Gastrocnemius medialis (tissue), 4 donors: ENCODE results near the gene STIM1. TPM values are rescaled to one million over a fixed set of nuclear protein-coding genes. Genes with fewer than 3 reads are reported as not detected.
A peak's percentile ranks its signal among the peaks of the same experiment; 100 is the strongest.
"Not testable (repeated sequence)": the region's sequence is repeated elsewhere in the genome, so short reads cannot be mapped to it uniquely, and the experiment has no call there.

ENCODE experiments used
- ATAC-seq, 2 donors: fragments of 150-250 bp; one replicate each; pipeline ENCODE4 v1.9.1; 2016
- DNase-seq, 2 donors: peaks; one replicate each; pipeline ENCODE4 v3.0.0-alpha.2; 2019
- H3K27ac ChIP-seq, 4 donors: fragments of 200-600 bp; sonication (generic); 1 replicate in 1 of 4; 2 replicates in 3 of 4; pipeline ENCODE4 v1.5.1; 2016 to 2018; ENCODE audit warnings: mild to moderate bottlenecking in 2 of 4, moderate library complexity in 1 of 4
- H3K27me3 ChIP-seq, 3 donors: fragments of 200-600 bp; sonication (generic) in 2 of 3; 1 replicate in 1 of 3; 2 replicates in 2 of 3; pipeline versions ENCODE4 v1.5.1 to v1.6.0; 2016 to 2019; ENCODE audit warnings: mild to moderate bottlenecking in 1 of 3, moderate library complexity in 1 of 3
- H3K36me3 ChIP-seq, 2 donors: fragments of 200-600 bp; sonication (generic) in 1 of 2; one replicate each; pipeline ENCODE4 v1.5.1; 2017 to 2018
- H3K4me1 ChIP-seq, 2 donors: fragments of 200-600 bp; sonication (generic) in 1 of 2; one replicate each; pipeline ENCODE4 v1.5.1; 2016 to 2017; ENCODE audit warnings: mild to moderate bottlenecking in 2 of 2
- H3K4me3 ChIP-seq, 4 donors: fragments of 200-600 bp; sonication (generic) in 3 of 4; 1 replicate in 1 of 4; 2 replicates in 3 of 4; pipeline ENCODE4 v1.5.1; 2016 to 2019; ENCODE audit warnings: mild to moderate bottlenecking in 2 of 4
- H3K9me3 ChIP-seq, 3 donors: fragments of 200-600 bp; sonication (generic) in 2 of 3; 1 replicate in 1 of 3; 2 replicates in 2 of 3; pipeline ENCODE4 v1.5.1; 2016 to 2019
- POLR2A ChIP-seq, 2 donors: fragments of 450-650 bp; IDR thresholded peaks; one replicate each; pipeline ENCODE4 v1.6.1; 2017; ENCODE audit warnings: antibody characterized with exemption in 2 of 2, mild to moderate bottlenecking in 2 of 2, moderate library complexity in 2 of 2
- in situ Hi-C, 4 donors: fragments of 200-750 bp; cut with MboI; loops; one replicate each; pipeline versions ENCODE4 v1.15.0 to v1.8.0; 2017; ENCODE audit warnings: low sequenced_read_pairs in 4 of 4
- intact Hi-C: fragments of 100-400 bp; cut with DNase I; formaldehyde crosslinking; loops from one replicate; pipeline ENCODE4 v1.15.1; 2023; ENCODE audit warnings: low total_unique reads
- total RNA-seq, 4 donors: library from RNA; depleted of rRNA; stranded (reverse); fragments of >200 nt; gene quantifications; one replicate each; pipeline versions ENCODE4 v1.1.0 to v1.2.3, GENCODE V29; 2016
- TF ChIP-seq, protein P1 (sequence below), 5 experiments: fragments of 450-650 bp in 3 of 5; fragments of 200-600 bp in 2 of 5; sonication (generic) in 2 of 5; IDR thresholded peaks in 4 of 5; conservative IDR thresholded peaks in 1 of 5; 1 replicate in 4 of 5; 2 replicates in 1 of 5; pipeline ENCODE4 v1.5.1; 2016 to 2019; ENCODE audit warnings: antibody characterized with exemption in 5 of 5, mild to moderate bottlenecking in 3 of 5, moderate library complexity in 3 of 5

The STIM1 gene
- total RNA-seq, 4 donors from 2014 or later: 45.9 to 132 (median 87.3) TPM

DNA sequence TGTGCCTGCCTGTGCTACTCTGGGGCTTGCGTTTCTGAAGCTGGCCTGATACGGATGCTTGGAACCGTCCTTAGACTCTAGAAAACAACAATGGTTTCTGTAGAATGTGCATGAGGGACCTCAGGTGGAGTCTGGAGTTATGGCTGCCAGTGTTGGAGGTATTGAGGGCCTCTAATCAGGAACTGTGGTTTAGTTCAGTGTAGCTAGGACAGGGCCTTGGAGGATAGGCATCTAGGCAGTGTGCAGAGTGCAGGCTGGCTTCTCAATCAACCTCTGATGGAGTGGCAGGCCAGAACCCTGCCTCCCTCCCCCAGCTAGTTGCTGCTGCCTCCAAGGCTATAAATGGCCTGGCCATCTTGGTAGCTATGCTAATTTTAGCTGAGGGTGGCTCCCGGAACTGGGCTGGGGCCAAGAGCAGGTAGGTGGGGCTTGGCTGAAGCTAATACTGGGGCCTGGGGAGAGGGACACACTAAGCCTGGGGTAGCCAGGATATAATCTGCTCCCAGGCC lies 4.0 kb downstream of the STIM1 start:
- DNase-seq (peak; percentile 83 to 93), ATAC-seq (peak; percentile 39 to 45)
- intact Hi-C loops: loop anchor here (5.0 kb wide), 2 partner anchors 68 to 88 kb away; no protein-coding TSS in a partner anchor
- Histone ChIP-seq H3K4me3 (peak overlapping the region; percentile 24 to 97 (median 92)), H3K4me1 (peaks cover 71 to 75% of the 10 kb centered on the region in 2 donors), H3K36me3 (no peaks in the 10 kb centered on the region), H3K27me3 (no peaks in the 10 kb centered on the region), H3K9me3 (no peaks in the 10 kb centered on the region), H3K27ac (peak overlapping the region; percentile 99 to 100 (median 100))
- in situ Hi-C loops: loop anchor here in 2 of 4 donors (10.0 to 25.0 kb wide), 2 partner anchors 103 to 185 kb away; no protein-coding TSS in a partner anchor
- peak; percentile 44 to 63 for TF ChIP-seq POLR2A (IDR thresholded peaks at IDR 0.05)
- TF ChIP-seq, protein P1, sequence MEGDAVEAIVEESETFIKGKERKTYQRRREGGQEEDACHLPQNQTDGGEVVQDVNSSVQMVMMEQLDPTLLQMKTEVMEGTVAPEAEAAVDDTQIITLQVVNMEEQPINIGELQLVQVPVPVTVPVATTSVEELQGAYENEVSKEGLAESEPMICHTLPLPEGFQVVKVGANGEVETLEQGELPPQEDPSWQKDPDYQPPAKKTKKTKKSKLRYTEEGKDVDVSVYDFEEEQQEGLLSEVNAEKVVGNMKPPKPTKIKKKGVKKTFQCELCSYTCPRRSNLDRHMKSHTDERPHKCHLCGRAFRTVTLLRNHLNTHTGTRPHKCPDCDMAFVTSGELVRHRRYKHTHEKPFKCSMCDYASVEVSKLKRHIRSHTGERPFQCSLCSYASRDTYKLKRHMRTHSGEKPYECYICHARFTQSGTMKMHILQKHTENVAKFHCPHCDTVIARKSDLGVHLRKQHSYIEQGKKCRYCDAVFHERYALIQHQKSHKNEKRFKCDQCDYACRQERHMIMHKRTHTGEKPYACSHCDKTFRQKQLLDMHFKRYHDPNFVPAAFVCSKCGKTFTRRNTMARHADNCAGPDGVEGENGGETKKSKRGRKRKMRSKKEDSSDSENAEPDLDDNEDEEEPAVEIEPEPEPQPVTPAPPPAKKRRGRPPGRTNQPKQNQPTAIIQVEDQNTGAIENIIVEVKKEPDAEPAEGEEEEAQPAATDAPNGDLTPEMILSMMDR (IDR thresholded peaks at IDR 0.05 in 4 of 5, conservative IDR thresholded peaks at IDR 0.05 in 1 of 5): no peak

DNA sequence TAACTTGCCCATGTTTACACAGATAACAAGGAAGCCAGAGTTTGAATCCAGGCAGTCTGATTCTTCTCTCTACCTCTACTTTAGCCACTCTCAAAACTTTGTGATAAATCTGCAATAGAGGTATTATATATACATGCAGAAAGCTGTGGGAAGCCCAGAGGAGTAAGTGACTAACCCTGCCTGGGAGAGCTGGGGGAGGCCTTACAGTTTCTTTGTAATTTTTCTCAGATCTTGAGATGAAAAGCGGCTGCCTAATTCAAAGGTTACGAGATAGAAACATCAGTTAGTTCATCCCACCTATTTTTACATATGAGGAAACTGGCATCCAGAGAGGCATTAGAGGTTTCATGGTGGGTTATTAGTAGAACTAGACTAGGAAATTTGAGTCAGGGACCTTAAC lies 4.9 kb downstream of the STIM1 start:
- H3K4me3 ChIP-seq: peak overlapping the region in 2 of 4 donors; percentile 91 to 97
- ATAC-seq (no peak), DNase-seq (no peak)
- intact Hi-C loops: no loop called here
- no peaks in the 10 kb centered on the region for H3K9me3 ChIP-seq
- no peaks in the 10 kb centered on the region for H3K27me3 ChIP-seq
- TF ChIP-seq, protein P1 (IDR thresholded peaks at IDR 0.05 in 4 of 5, conservative IDR thresholded peaks at IDR 0.05 in 1 of 5): no peak
- TF ChIP-seq POLR2A (IDR thresholded peaks at IDR 0.05): no peak
- H3K36me3 ChIP-seq: no peaks in the 10 kb centered on the region
- peak overlapping the region; percentile 99 to 100 (median 100) for H3K27ac ChIP-seq
- in situ Hi-C loops: loop anchor here in 2 of 4 donors (10.0 to 25.0 kb wide), 2 partner anchors 74 to 102 kb away; no protein-coding TSS in a partner anchor
- H3K4me1 ChIP-seq: peaks cover 78 to 80% of the 10 kb centered on the region in 2 donors

DNA sequence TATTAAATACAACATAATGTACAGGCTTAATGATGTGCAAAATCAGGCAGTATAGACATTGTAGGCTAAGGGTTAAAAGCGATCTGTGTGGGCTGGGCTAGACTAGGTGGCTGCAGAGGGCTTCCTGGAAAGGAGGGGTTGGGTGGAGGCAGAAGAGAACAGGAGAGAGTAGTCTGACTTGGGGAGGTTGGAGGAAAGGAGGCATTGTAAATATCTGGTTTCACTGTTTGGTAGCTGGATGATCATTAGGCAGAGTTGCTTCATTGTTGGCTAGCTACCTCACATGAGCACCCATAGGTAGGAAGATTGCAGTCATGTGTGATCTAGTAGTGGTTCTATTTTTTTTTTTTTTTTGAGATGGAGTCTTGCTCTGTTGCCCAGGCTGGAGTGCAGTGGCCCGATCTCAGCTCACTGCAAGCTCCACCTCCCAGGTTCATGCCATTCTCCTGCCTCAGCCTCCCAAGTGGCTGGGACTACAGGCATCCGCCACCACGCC lies 5.5 kb downstream of the STIM1 start:
- H3K27me3 ChIP-seq, H3K9me3 ChIP-seq, H3K36me3 ChIP-seq, DNase-seq, intact Hi-C loops: not testable (repeated sequence)
- Histone ChIP-seq H3K27ac (peak overlapping the region; percentile 99 to 100 (median 100)), H3K4me3 (peak overlapping the region in 1 of 4 donors; percentile 91), H3K4me1 (peaks cover 83 to 86% of the 10 kb centered on the region in 2 donors)
- in situ Hi-C loops: loop anchor here in 2 of 4 donors (10.0 to 25.0 kb wide), 2 partner anchors 74 to 101 kb away; no protein-coding TSS in a partner anchor
- peak in 1 of 2 donors; percentile 14 for ATAC-seq

DNA sequence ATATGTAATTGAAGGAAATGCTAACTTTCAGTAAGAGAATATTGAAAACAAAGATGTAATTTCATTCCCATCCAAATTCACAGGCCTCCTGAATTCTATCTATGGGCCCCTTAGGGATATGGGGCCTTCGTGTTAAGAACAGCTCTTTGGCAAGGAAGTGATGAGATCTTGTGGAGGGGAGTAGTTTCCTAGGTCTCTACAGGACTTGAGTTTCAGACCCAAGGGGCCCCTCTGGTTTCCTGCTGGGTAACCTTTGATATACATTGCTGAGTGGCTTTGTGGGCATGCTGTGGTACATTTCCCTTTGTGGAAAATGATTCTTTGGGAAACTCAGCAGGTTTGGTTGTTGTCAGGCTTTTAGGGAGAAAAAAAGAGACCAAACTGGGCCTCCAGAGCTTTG lies 6.2 kb downstream of the STIM1 start:
- Histone ChIP-seq H3K4me3 (no peak overlapping the region), H3K4me1 (peaks cover 91% of the 10 kb centered on the region in 2 donors), H3K36me3 (no peaks in the 10 kb centered on the region), H3K27ac (peak overlapping the region; percentile 99 to 100 (median 100)), H3K9me3 (no peaks in the 10 kb centered on the region), H3K27me3 (no peaks in the 10 kb centered on the region)
- DNase-seq: no peak
- ATAC-seq: no peak
- in situ Hi-C loops: loop anchor here in 2 of 4 donors (10.0 to 25.0 kb wide), 2 partner anchors 73 to 101 kb away; no protein-coding TSS in a partner anchor
- intact Hi-C loops: no loop called here
- no peak for TF ChIP-seq POLR2A (IDR thresholded peaks at IDR 0.05)
- TF ChIP-seq, protein P1 (IDR thresholded peaks at IDR 0.05 in 4 of 5, conservative IDR thresholded peaks at IDR 0.05 in 1 of 5): no peak

DNA sequence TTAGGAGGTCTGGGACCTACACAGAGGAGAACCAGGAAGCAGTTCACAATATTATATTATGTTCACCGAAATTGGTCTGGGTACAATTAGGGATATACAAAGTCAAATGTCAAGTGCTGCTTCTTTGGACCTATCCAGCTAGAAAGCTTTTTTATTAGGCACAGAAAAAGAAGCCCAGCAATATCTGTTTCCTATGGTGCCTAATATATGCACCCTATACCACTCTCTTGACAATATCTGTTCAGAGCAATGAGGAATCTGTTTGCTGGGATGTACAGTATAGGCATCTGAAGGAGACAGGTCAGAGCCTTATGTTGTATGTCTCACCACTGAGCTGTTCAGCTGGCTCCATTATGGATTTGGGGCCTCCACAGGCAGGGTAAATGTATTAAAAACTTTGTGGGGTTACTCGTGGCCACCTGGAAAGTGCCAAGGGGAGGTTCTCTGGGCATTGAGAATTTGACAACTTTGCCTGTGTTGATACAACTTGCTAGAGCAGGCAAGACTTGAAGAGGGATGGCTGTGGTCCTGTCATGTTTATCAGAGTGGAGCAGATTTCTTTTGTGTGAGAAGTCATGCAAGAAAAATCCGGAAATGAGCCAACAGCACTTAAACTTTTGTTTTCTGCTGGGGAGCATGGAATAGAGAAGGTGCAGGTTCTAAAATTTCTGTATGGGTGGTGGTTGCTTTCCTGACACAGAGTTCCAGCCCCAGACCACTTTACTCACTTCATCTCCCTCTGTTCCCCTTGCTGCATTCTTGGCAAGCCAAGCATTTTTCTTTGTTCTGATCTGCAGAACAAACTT lies 10.1 kb downstream of the STIM1 start:
- DNase-seq (no peak), ATAC-seq (no peak)
- no peak overlapping the region for H3K4me3 ChIP-seq
- peaks cover 83 to 91% of the 10 kb centered on the region in 2 donors for H3K4me1 ChIP-seq
- H3K27ac ChIP-seq: peak overlapping the region; percentile 83 to 100 (median 94)
- no peaks in the 10 kb centered on the region for H3K27me3 ChIP-seq
- intact Hi-C loops (no loop called here), in situ Hi-C loops (loop anchor here in 2 of 4 donors (10.0 to 25.0 kb wide), 2 partner anchors 69 to 97 kb away; no protein-coding TSS in a partner anchor)
- no peak for TF ChIP-seq POLR2A (IDR thresholded peaks at IDR 0.05)
- TF ChIP-seq, protein P1 (IDR thresholded peaks at IDR 0.05 in 4 of 5, conservative IDR thresholded peaks at IDR 0.05 in 1 of 5): no peak
- H3K9me3 ChIP-seq: no peaks in the 10 kb centered on the region
- no peaks in the 10 kb centered on the region for H3K36me3 ChIP-seq
